Measurements from ENCODE around the gene LRRC26. TPM values are rescaled to one million over a fixed set of nuclear protein-coding genes. Genes with fewer than 3 reads are reported as not detected.
"Not testable (repeated sequence)": the region's sequence is repeated elsewhere in the genome, so short reads cannot be mapped to it uniquely, and the experiment has no call there.

LRRC26 gene
- total RNA-seq, 6 experiments from 2014 or later = 0.17 to 0.18 TPM; not detected in 4

GRCh38 chr9:137126786-137127185, 43.1 kb downstream of the LRRC26 start:
- peak overlapping the region in 2 of 3 donors; percentile 24 to 54 for H3K27ac ChIP-seq
- ATAC-seq (no peak), DNase-seq (no peak)
- no peak overlapping the region for H3K4me3 ChIP-seq
- H3K36me3 ChIP-seq = no peaks in the 10 kb centered on the region
- H3K4me1 ChIP-seq = peaks cover 0 to 15% (median 4%) of the 10 kb centered on the region in 4 donors
- intact Hi-C loops (cut with DNase I) = no loop called here
- 38% methylated on average over 3 of the region's 3 CpGs for WGBS (ENCODE audit: insufficient coverage, low coverage, low lambda C conversion rate, missing lambda C conversion rate)
- TF ChIP-seq POLR2A (IDR thresholded peaks at IDR 0.05) = no peak
- no peak for TF ChIP-seq CTCF (IDR thresholded peaks at IDR 0.05)
- no peaks in the 10 kb centered on the region for H3K27me3 ChIP-seq
- no peaks in the 10 kb centered on the region for H3K9me3 ChIP-seq

GRCh38 chr9:137123952-137124462, 45.8 kb downstream of the LRRC26 start:
- not testable (repeated sequence) for H3K36me3 ChIP-seq, H3K27ac ChIP-seq, H3K9me3 ChIP-seq, DNase-seq, ATAC-seq, H3K4me3 ChIP-seq, H3K27me3 ChIP-seq
- intact Hi-C loops (cut with DNase I) = loop anchor here in 1 of 2 donors (5.0 kb wide), 1 partner anchor 108 kb away; the partner anchor contains the start of gene SLC34A3
- 47% methylated on average over 2 of the region's 5 CpGs for WGBS (ENCODE audit: insufficient coverage, low coverage, low lambda C conversion rate, missing lambda C conversion rate)
- H3K4me1 ChIP-seq = peaks cover 0 to 14% (median 4%) of the 10 kb centered on the region in 4 donors

GRCh38 chr9:137123468-137123837, 46.4 kb downstream of the LRRC26 start:
- DNase-seq (no peak), ATAC-seq (no peak)
- Histone ChIP-seq H3K4me1 (peaks cover 0 to 9% (median under 1%) of the 10 kb centered on the region in 4 donors), H3K36me3 (no peaks in the 10 kb centered on the region), H3K4me3 (no peak overlapping the region), H3K27me3 (no peaks in the 10 kb centered on the region), H3K9me3 (no peaks in the 10 kb centered on the region), H3K27ac (no peak overlapping the region)
- WGBS (ENCODE audit: insufficient coverage, low coverage, low lambda C conversion rate, missing lambda C conversion rate) = 51% methylated on average over 5 of the region's 5 CpGs
- intact Hi-C loops (cut with DNase I) = loop anchor here in 1 of 2 donors (5.0 kb wide), 1 partner anchor 109 kb away; the partner anchor contains the start of gene SLC34A3
- no peak for TF ChIP-seq CTCF (IDR thresholded peaks at IDR 0.05)
- TF ChIP-seq POLR2A (IDR thresholded peaks at IDR 0.05) = no peak

- 83% methylated on average over 16 of the region's 16 CpGs for WGBS (ENCODE audit: insufficient coverage, low coverage, low lambda C conversion rate, missing lambda C conversion rate)
- H3K9me3 ChIP-seq, H3K4me3 ChIP-seq, ATAC-seq, H3K36me3 ChIP-seq, DNase-seq, H3K27me3 ChIP-seq, H3K27ac ChIP-seq, H3K4me1 ChIP-seq: not testable (repeated sequence)
- intact Hi-C loops (cut with DNase I) = loop anchor here in 1 of 2 donors (5.0 kb wide), 1 partner anchor 109 kb away; the partner anchor contains the start of gene SLC34A3
These were observed 46.9 kb downstream of the LRRC26 start for GRCh38 chr9:137122796-137123467.

GRCh38 chr9:137121927-137122795, 47.7 kb downstream of the LRRC26 start:
- WGBS (ENCODE audit: insufficient coverage, low coverage, low lambda C conversion rate, missing lambda C conversion rate) = 68% methylated on average over 11 of the region's 25 CpGs
- intact Hi-C loops (cut with DNase I) = loop anchor here in 1 of 2 donors (5.0 kb wide), 1 partner anchor 110 kb away; the partner anchor contains the start of gene SLC34A3
- not testable (repeated sequence) for H3K9me3 ChIP-seq, H3K4me3 ChIP-seq, DNase-seq, H3K27ac ChIP-seq, H3K4me1 ChIP-seq, H3K27me3 ChIP-seq, ATAC-seq, H3K36me3 ChIP-seq

Small RNA genes lying within 50 kb of the gene (microRNA-seq; reads per million reads assigned to microRNA genes)
- gene MIR3621 = 0 reads per million in 2 donors

Small RNA genes lying within 50 kb of the gene (small RNA-seq; reads per million reads assigned to genes)
- 0 reads per million in 2 experiments for gene MIR3621

Other genes with a start within 250 kb of the LRRC26 start
- 100 to 1,000 TPM in 3 of 6 experiments, 10 to 100 TPM in 3; 84.0 to 290 (median 97.4) TPM for gene FBXW5, start 225.3 kb downstream of the LRRC26 start, total RNA-seq
- 100 to 1,000 TPM; 248 to 755 (median 453) TPM for gene C8G, start 224.8 kb downstream of the LRRC26 start, total RNA-seq
- 10 to 100 TPM in 5 of 6 experiments, 1 to 10 TPM in 1; 2.7 to 36.4 (median 20.3) TPM for gene LCN12, start 217.8 kb downstream of the LRRC26 start, total RNA-seq
- gene PTGDS, start 192.5 kb downstream of the LRRC26 start, total RNA-seq = 10 to 100 TPM in 2 of 6 experiments, 1 to 10 TPM in 4; 4.3 to 21.9 (median 6.0) TPM
- gene LCNL1, start 187.1 kb downstream of the LRRC26 start, total RNA-seq = not detected
- 10 to 100 TPM; 13.8 to 34.5 (median 23.3) TPM for gene PAXX, start 177.6 kb downstream of the LRRC26 start, total RNA-seq
- gene CLIC3, start 173.5 kb downstream of the LRRC26 start, total RNA-seq = under 1 TPM in 2 of 6 experiments, not detected in 4; 0.37 to 0.51 TPM
- gene ABCA2, start 141.8 kb downstream of the LRRC26 start, total RNA-seq = 10 to 100 TPM; 23.7 to 49.2 (median 34.2) TPM
- gene FUT7, start 138.0 kb downstream of the LRRC26 start, total RNA-seq = under 1 TPM in 2 of 6 experiments, not detected in 4; 0.12 to 0.13 TPM
- 10 to 100 TPM in 5 of 6 experiments, 1 to 10 TPM in 1; 9.3 to 14.9 (median 12.2) TPM for gene NPDC1, start 123.9 kb downstream of the LRRC26 start, total RNA-seq
- gene ENTPD2, start 116.0 kb downstream of the LRRC26 start, total RNA-seq = 1 to 10 TPM in 2 of 6 experiments, under 1 TPM in 4; 0.50 to 2.1 (median 0.80) TPM
- under 1 TPM in 5 of 6 experiments, not detected in 1; 0.05 to 0.43 (median 0.22) TPM for gene SAPCD2, start 99.5 kb downstream of the LRRC26 start, total RNA-seq
- 1 to 10 TPM; 1.3 to 4.9 (median 1.9) TPM for gene UAP1L1, start 92.5 kb downstream of the LRRC26 start, total RNA-seq
- 10 to 100 TPM; 24.0 to 39.1 (median 28.8) TPM for gene MAN1B1, start 83.1 kb downstream of the LRRC26 start, total RNA-seq
- 10 to 100 TPM; 62.2 to 86.2 (median 66.2) TPM for gene DPP7, start 55.3 kb downstream of the LRRC26 start, total RNA-seq
- not detected for gene GRIN1, start 30.9 kb downstream of the LRRC26 start, total RNA-seq
- not detected for gene TMEM210, start 2.0 kb upstream of the LRRC26 start, total RNA-seq
- gene ANAPC2, start 18.5 kb upstream of the LRRC26 start, total RNA-seq = 10 to 100 TPM; 16.1 to 36.5 (median 27.9) TPM
- 10 to 100 TPM; 21.5 to 53.3 (median 25.5) TPM for gene SSNA1, start 18.6 kb upstream of the LRRC26 start, total RNA-seq
- gene TPRN, start 30.7 kb upstream of the LRRC26 start, total RNA-seq = 10 to 100 TPM; 12.1 to 28.9 (median 18.1) TPM
- 10 to 100 TPM; 17.7 to 28.0 (median 23.9) TPM for gene TMEM203, start 35.6 kb upstream of the LRRC26 start, total RNA-seq
- gene NDOR1, start 35.6 kb upstream of the LRRC26 start, total RNA-seq = 1 to 10 TPM; 4.7 to 9.6 (median 7.4) TPM
- gene RNF208, start 52.2 kb upstream of the LRRC26 start, total RNA-seq = 10 to 100 TPM in 1 of 6 experiments, 1 to 10 TPM in 5; 3.5 to 12.2 (median 4.5) TPM
- 1 to 10 TPM in 1 of 6 experiments, under 1 TPM in 4, not detected in 1; 0.20 to 1.2 (median 0.31) TPM for gene CYSRT1, start 55.1 kb upstream of the LRRC26 start, total RNA-seq
- gene RNF224, start 57.5 kb upstream of the LRRC26 start, total RNA-seq = not detected
- not detected for gene SLC34A3, start 60.9 kb upstream of the LRRC26 start, total RNA-seq
- 100 to 1,000 TPM in 5 of 6 experiments, 10 to 100 TPM in 1; 88.4 to 274 (median 124) TPM for gene TUBB4B, start 71.2 kb upstream of the LRRC26 start, total RNA-seq
- not detected for gene STPG3, start 81.2 kb upstream of the LRRC26 start, total RNA-seq
- 10 to 100 TPM; 15.6 to 21.6 (median 20.1) TPM for gene NELFB, start 85.3 kb upstream of the LRRC26 start, total RNA-seq
- 1 to 10 TPM; 2.2 to 4.9 (median 3.7) TPM for gene TOR4A, start 107.7 kb upstream of the LRRC26 start, total RNA-seq
- gene NRARP, start 132.2 kb upstream of the LRRC26 start, total RNA-seq = 1 to 10 TPM in 3 of 6 experiments, under 1 TPM in 3; 0.57 to 2.3 (median 0.98) TPM

Data from right lobe of liver (tissue), 6 donors.